Measurements from ENCODE around the gene WRAP73.

WRAP73 gene

GRCh38 chr1:3609769-3610526 lies 40.0 kb downstream of the WRAP73 start:
- H3F3A ChIP-seq (ENCODE audit: insufficient read depth) = no peaks in the 10 kb centered on the region
- no peak overlapping the region for H2AFZ ChIP-seq (ENCODE audit: low read depth, low read length, severe bottlenecking)
- H3K27me3 ChIP-seq (ENCODE audit: low read length) = no peaks in the 10 kb centered on the region
- no peaks in the 10 kb centered on the region for H3K79me2 ChIP-seq (ENCODE audit: insufficient read depth, low read length)
- H3K4me3 ChIP-seq (ENCODE audit: insufficient read depth, low read length, poor library complexity, severe bottlenecking) = no peak overlapping the region
- H3K4me2 ChIP-seq (ENCODE audit: low read depth, low read length, poor library complexity, severe bottlenecking) = no peak overlapping the region
- H3K27ac ChIP-seq (ENCODE audit: low read depth, low read length) = no peak overlapping the region
- no peak overlapping the region for H3K9ac ChIP-seq (ENCODE audit: low read length)
- H3K9me3 ChIP-seq (ENCODE audit: insufficient read depth, low read length) = no peaks in the 10 kb centered on the region
- H3K9me2 ChIP-seq (replicated peaks; ENCODE audit: insufficient read depth, low read length) = no peaks in the 10 kb centered on the region
- H4K20me1 ChIP-seq (ENCODE audit: low read depth, low read length) = no peaks in the 10 kb centered on the region
- H3K36me3 ChIP-seq (ENCODE audit: low read length) = no peaks in the 10 kb centered on the region
- no peak for TF ChIP-seq CTCF (IDR thresholded peaks at IDR 0.05; ENCODE audit: insufficient read depth, low read length, poor library complexity, severe bottlenecking)
- TF ChIP-seq EZH2phosphoT487 (conservative IDR thresholded peaks at IDR 0.05; ENCODE audit: low read length) = no peak

- H3K9me3 ChIP-seq (ENCODE audit: insufficient read depth, low read length) = no peaks in the 10 kb centered on the region
- TF ChIP-seq EZH2phosphoT487 (conservative IDR thresholded peaks at IDR 0.05; ENCODE audit: low read length) = no peak
- TF ChIP-seq CTCF (IDR thresholded peaks at IDR 0.05; ENCODE audit: insufficient read depth, low read length, poor library complexity, severe bottlenecking) = no peak
- no peak overlapping the region for H3K9ac ChIP-seq (ENCODE audit: low read length)
- no peak overlapping the region for H3K4me2 ChIP-seq (ENCODE audit: low read depth, low read length, poor library complexity, severe bottlenecking)
- no peaks in the 10 kb centered on the region for H3F3A ChIP-seq (ENCODE audit: insufficient read depth)
- no peaks in the 10 kb centered on the region for H3K9me2 ChIP-seq (replicated peaks; ENCODE audit: insufficient read depth, low read length)
- H3K4me3 ChIP-seq (ENCODE audit: insufficient read depth, low read length, poor library complexity, severe bottlenecking) = no peak overlapping the region
- no peaks in the 10 kb centered on the region for H4K20me1 ChIP-seq (ENCODE audit: low read depth, low read length)
- H3K27me3 ChIP-seq (ENCODE audit: low read length) = no peaks in the 10 kb centered on the region
- no peaks in the 10 kb centered on the region for H3K79me2 ChIP-seq (ENCODE audit: insufficient read depth, low read length)
- H3K36me3 ChIP-seq (ENCODE audit: low read length) = no peaks in the 10 kb centered on the region
- no peak overlapping the region for H3K27ac ChIP-seq (ENCODE audit: low read depth, low read length)
- H2AFZ ChIP-seq (ENCODE audit: low read depth, low read length, severe bottlenecking) = no peak overlapping the region
These were observed 40.7 kb downstream of the WRAP73 start for GRCh38 chr1:3609016-3609768.

GRCh38 chr1:3608154-3608553 lies 41.7 kb downstream of the WRAP73 start:
- Histone ChIP-seq H3K9ac (ENCODE audit: low read length) (no peak overlapping the region), H3K27ac (ENCODE audit: low read depth, low read length) (no peak overlapping the region), H3F3A (ENCODE audit: insufficient read depth) (no peaks in the 10 kb centered on the region), H3K9me2 (replicated peaks; ENCODE audit: insufficient read depth, low read length) (no peaks in the 10 kb centered on the region), H3K4me2 (ENCODE audit: low read depth, low read length, poor library complexity, severe bottlenecking) (no peak overlapping the region), H4K20me1 (ENCODE audit: low read depth, low read length) (no peaks in the 10 kb centered on the region), H3K4me3 (ENCODE audit: insufficient read depth, low read length, poor library complexity, severe bottlenecking) (no peak overlapping the region), H3K36me3 (ENCODE audit: low read length) (no peaks in the 10 kb centered on the region), H3K79me2 (ENCODE audit: insufficient read depth, low read length) (no peaks in the 10 kb centered on the region), H3K9me3 (ENCODE audit: insufficient read depth, low read length) (no peaks in the 10 kb centered on the region), H3K27me3 (ENCODE audit: low read length) (no peaks in the 10 kb centered on the region), H2AFZ (ENCODE audit: low read depth, low read length, severe bottlenecking) (no peak overlapping the region)
- no peak for TF ChIP-seq CTCF (IDR thresholded peaks at IDR 0.05; ENCODE audit: insufficient read depth, low read length, poor library complexity, severe bottlenecking)
- TF ChIP-seq EZH2phosphoT487 (conservative IDR thresholded peaks at IDR 0.05; ENCODE audit: low read length) = no peak
